Upper lobe of left lung (tissue), 6 donors: ENCODE data around the gene VPS26B. TPM values are rescaled to one million over a fixed set of nuclear protein-coding genes. Genes with fewer than 3 reads are reported as not detected.
"Not testable (repeated sequence)": the region's sequence is repeated elsewhere in the genome, so short reads cannot be mapped to it uniquely, and the experiment has no call there.

Experiments
- ATAC-seq, 2 donors: fragments of 200-7000 bp; cut with Tn5 transposase; one replicate each; pipeline ENCODE4 v1.9.1; 2022; ENCODE audit warnings: mild to moderate bottlenecking in 2 of 2, moderate library complexity in 2 of 2; ENCODE audit not compliant: low FRiP score in 2 of 2
- DNase-seq, 2 donors: peaks; one replicate each; pipeline ENCODE4 v3.0.0-alpha.2; 2019 to 2020
- H3K27ac ChIP-seq, 4 donors: fragments of 200-600 bp; sonication (generic); one replicate each; pipeline ENCODE4 v1.5.1; 2016 to 2019
- H3K27me3 ChIP-seq, 4 donors: fragments of 200-600 bp; sonication (generic); one replicate each; pipeline ENCODE4 v1.5.1; 2017 to 2019
- H3K36me3 ChIP-seq, 4 donors: fragments of 200-600 bp; sonication (generic); one replicate each; pipeline ENCODE4 v1.5.1; 2016 to 2019
- H3K4me1 ChIP-seq, 4 donors: fragments of 200-600 bp; sonication (generic); one replicate each; pipeline ENCODE4 v1.5.1; 2018 to 2019
- H3K4me3 ChIP-seq, 4 donors: fragments of 200-600 bp; sonication (generic); one replicate each; pipeline ENCODE4 v1.5.1; 2017 to 2019; ENCODE audit warnings: mild to moderate bottlenecking in 2 of 4, moderate library complexity in 1 of 4
- H3K9me3 ChIP-seq, 4 donors: fragments of 200-600 bp; sonication (generic); one replicate each; pipeline ENCODE4 v1.5.1; 2018 to 2019
- EP300 ChIP-seq, 4 donors: sonication (generic); formaldehyde crosslinking; IDR thresholded peaks; one replicate each; pipeline ENCODE4 v1.5.1; 2017; ENCODE audit warnings: antibody characterized with exemption in 4 of 4, control low read depth in 2 of 4
- POLR2A ChIP-seq, 4 donors: fragments of 450-650 bp; IDR thresholded peaks; one replicate each; pipeline ENCODE4 v1.5.1; 2016 to 2017; ENCODE audit warnings: antibody characterized with exemption in 4 of 4, mild to moderate bottlenecking in 2 of 4
- POLR2AphosphoS5 ChIP-seq, 2 donors: sonication (generic); formaldehyde crosslinking; IDR thresholded peaks; one replicate each; pipeline ENCODE4 v1.5.1; 2017; ENCODE audit warnings: antibody characterized with exemption in 2 of 2
- WGBS, 2 donors: methylation state at CpG; one replicate each; pipeline ENCODE4 v1.1.5; 2017 to 2018; 5-methylcytosine and 5-hydroxymethylcytosine counted together
- total RNA-seq, 6 donors: library from RNA; depleted of rRNA in 4 of 6; stranded (reverse); fragments of >200 nt in 4 of 6; gene quantifications; one replicate each; pipeline versions ENCODE4 v1.1.0 to v1.2.1, GENCODE V29; 2016 to 2021
- TF ChIP-seq, protein P1 (sequence below), 6 experiments: fragments of 450-650 bp in 4 of 6; fragments of 200-600 bp in 2 of 6; sonication (generic) in 2 of 6; IDR thresholded peaks; one replicate each; pipeline ENCODE4 v1.5.1; 2016 to 2019; ENCODE audit warnings: antibody characterized with exemption in 6 of 6
- donor health status: DM: no; HTN: no; CAD: no; lungs with moderate emphysema.
- donor health status: DM: no; HTN: yes; CAD: no; lungs with severe emphysema.

VPS26B gene
- 10 to 100 TPM; 27.2 to 42.6 (median 35.8) TPM for total RNA-seq

DNA sequence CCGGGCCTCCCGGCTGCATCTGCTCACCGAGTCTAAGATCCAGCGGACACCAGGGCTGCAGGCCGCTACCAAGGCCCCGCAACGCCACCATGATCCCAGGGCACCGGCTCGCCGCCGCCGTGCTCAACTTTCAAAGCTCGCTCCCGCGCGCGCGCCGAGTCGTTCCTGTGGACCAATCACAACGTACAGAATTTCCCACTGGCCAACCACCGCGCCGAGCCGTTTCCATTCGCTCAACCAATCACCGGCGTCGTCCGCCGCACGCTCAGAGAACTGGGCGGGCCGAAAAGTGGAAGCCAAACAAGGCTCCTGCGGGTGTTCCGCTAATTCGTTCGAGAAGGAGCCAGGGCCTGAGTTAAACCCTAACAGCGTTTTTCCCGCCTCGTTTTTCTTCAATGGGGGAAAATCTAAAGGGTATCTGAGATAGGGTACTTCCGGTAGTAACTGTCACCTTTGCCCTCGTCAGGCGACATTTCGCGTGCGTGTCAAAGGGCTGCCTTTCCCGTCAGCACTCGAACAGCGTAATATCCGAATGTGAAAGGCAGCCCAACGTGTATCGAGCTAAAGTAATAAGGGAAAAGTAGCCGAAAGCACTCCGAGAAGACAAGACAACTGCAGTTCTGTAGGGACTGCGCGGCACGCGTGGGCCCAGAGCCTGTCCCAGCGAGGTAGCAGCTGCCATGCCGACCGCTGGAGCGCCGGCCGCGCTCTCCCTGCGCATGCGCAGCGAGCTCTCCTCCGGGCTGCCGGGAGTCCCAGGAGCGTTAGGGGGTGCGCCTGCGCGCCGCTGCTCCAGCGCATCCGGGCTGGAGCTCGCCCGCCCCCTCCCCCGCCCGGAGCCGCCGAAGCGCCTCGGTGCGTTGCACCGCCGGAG lies at the start of gene VPS26B, which contains the start of gene NCAPD3:
VPS26B (plus strand) TSS at position 836 of the 874 bp plus-strand sequence. CDS start 452 bp downstream, outside the sequence.
NCAPD3 (minus strand) TSS at position 132 of the 874 bp plus-strand sequence; CDS start at position 91, 41 bp downstream.
- Histone ChIP-seq H3K4me1 (peaks cover 23 to 47% (median 30%) of the 10 kb centered on the region in 4 donors), H3K27me3 (no peaks in the 10 kb centered on the region), H3K36me3 (peaks cover 0 to 15% (median 4%) of the 10 kb centered on the region in 4 donors), H3K9me3 (no peaks in the 10 kb centered on the region), H3K4me3 (peak within 1 kb of the TSS; percentile 85 to 96 (median 93)), H3K27ac (peak within 1 kb of the TSS; percentile 89 to 92 (median 92))
- TF ChIP-seq EP300 (IDR thresholded peaks at IDR 0.05) (peak in 1 of 4 donors; percentile 33), POLR2A (IDR thresholded peaks at IDR 0.05) (peak; percentile 90 to 100 (median 98)), POLR2AphosphoS5 (IDR thresholded peaks at IDR 0.05) (peak; percentile 98 to 99)
- TF ChIP-seq, protein P1, sequence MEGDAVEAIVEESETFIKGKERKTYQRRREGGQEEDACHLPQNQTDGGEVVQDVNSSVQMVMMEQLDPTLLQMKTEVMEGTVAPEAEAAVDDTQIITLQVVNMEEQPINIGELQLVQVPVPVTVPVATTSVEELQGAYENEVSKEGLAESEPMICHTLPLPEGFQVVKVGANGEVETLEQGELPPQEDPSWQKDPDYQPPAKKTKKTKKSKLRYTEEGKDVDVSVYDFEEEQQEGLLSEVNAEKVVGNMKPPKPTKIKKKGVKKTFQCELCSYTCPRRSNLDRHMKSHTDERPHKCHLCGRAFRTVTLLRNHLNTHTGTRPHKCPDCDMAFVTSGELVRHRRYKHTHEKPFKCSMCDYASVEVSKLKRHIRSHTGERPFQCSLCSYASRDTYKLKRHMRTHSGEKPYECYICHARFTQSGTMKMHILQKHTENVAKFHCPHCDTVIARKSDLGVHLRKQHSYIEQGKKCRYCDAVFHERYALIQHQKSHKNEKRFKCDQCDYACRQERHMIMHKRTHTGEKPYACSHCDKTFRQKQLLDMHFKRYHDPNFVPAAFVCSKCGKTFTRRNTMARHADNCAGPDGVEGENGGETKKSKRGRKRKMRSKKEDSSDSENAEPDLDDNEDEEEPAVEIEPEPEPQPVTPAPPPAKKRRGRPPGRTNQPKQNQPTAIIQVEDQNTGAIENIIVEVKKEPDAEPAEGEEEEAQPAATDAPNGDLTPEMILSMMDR (IDR thresholded peaks at IDR 0.05): peak in 2 of 6 experiments; percentile 34 to 40
- WGBS, 2 donors: 0 to 1% methylated on average over 28 to 61 of the region's 89 CpGs
- ATAC-seq (peak; percentile 97), DNase-seq (peak; percentile 96 to 99)

DNA sequence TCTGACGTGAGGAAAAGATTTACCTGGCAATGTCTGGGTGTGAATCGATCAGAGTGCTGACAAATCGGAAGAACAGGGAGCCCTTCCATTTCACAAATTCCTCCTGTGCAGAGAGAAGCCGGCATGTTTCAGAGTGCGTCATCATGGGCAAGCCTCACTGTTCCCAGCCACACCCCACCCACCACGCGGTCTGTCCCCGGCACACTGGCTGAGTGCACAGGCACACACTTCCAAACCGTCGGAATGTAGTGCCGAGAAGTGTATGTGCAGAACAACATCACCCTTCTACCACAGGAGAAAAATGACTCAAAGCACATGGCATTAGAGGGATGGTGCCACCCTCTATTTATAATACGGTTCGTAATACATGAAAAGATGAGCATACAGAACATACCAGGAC lies 48.2 kb upstream of the VPS26B start:
- H3K36me3 ChIP-seq: peaks cover 0 to 67% (median 26%) of the 10 kb centered on the region in 4 donors
- H3K27ac ChIP-seq: no peak overlapping the region
- no peaks in the 10 kb centered on the region for H3K4me1 ChIP-seq
- no peaks in the 10 kb centered on the region for H3K27me3 ChIP-seq
- WGBS, 2 donors: 94 to 95% methylated on average over 13 of the region's 13 CpGs
- DNase-seq (no peak), ATAC-seq (no peak)
- no peak for TF ChIP-seq POLR2A (IDR thresholded peaks at IDR 0.05)
- TF ChIP-seq POLR2AphosphoS5 (IDR thresholded peaks at IDR 0.05): no peak
- TF ChIP-seq EP300 (IDR thresholded peaks at IDR 0.05): no peak
- TF ChIP-seq, protein P1 (IDR thresholded peaks at IDR 0.05): no peak
- no peak overlapping the region for H3K4me3 ChIP-seq
- H3K9me3 ChIP-seq: no peaks in the 10 kb centered on the region

DNA sequence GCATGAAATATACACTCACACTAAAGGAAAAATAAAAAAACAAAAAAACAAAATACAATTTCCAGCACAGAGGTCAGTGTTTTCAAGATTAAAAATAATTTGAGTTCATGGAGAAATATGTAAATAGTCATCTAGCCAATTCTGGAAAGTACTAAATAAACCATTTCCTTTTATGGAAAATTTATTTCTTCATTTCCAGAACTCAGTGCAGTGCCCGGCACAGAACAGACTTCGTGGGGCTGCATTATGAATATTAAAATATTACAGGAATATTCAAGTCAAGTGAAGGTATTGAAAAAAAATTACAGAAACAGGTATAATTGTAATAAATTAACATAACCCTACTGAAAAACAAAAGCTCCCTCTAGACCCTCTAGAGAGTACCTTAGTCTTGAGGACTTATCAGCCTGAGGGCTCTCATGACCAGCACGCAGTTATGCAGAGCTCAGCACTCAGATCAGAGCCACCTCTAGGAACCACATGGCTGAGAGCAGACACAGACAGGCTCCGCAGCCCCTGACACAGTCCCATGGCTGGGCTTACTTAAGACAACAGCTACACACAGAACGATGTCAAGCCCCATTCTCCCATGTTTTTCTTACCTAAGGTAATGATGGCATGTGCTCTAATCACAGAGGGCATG lies 46.3 kb upstream of the VPS26B start:
- Histone ChIP-seq H3K4me1 (no peaks in the 10 kb centered on the region), H3K27me3 (no peaks in the 10 kb centered on the region), H3K27ac (no peak overlapping the region), H3K36me3 (peaks cover 0 to 60% (median 20%) of the 10 kb centered on the region in 4 donors), H3K4me3 (no peak overlapping the region), H3K9me3 (no peaks in the 10 kb centered on the region)
- TF ChIP-seq, protein P1 (IDR thresholded peaks at IDR 0.05): no peak
- TF ChIP-seq POLR2A (IDR thresholded peaks at IDR 0.05) (no peak), EP300 (IDR thresholded peaks at IDR 0.05) (no peak)
- no peak for DNase-seq
- ATAC-seq: no peak
- 72 to 78% methylated on average over 5 of the region's 5 CpGs for WGBS, 2 donors

DNA sequence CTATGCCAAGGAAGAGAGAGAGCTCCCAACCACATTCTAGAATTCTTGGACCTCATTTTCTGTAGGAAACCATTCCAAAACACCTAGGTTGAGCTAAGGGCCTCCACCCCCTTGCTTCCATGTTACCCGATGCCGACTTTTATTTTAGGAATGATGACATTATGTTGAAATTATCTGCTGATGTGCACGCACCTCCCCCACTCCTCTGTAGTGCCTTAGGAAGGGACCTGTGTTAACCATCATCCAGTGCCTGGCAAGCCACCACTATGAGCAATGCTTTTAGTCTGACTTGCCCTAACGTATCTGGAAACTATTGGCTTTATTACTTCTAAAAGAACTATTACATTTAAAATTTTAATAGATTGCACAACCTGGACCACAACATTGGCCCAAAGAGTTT lies 42.8 kb upstream of the VPS26B start:
- no peaks in the 10 kb centered on the region for H3K27me3 ChIP-seq
- H3K4me3 ChIP-seq: no peak overlapping the region
- WGBS, 2 donors: 99 to 100% methylated on average over 4 of the region's 4 CpGs
- no peaks in the 10 kb centered on the region for H3K9me3 ChIP-seq
- DNase-seq (no peak), ATAC-seq (peak in 1 of 2 donors; percentile 32)
- H3K27ac ChIP-seq: no peak overlapping the region
- H3K36me3 ChIP-seq: peaks cover 4 to 47% (median 15%) of the 10 kb centered on the region in 4 donors
- no peaks in the 10 kb centered on the region for H3K4me1 ChIP-seq
- TF ChIP-seq, protein P1 (IDR thresholded peaks at IDR 0.05): no peak
- no peak for TF ChIP-seq POLR2AphosphoS5 (IDR thresholded peaks at IDR 0.05)
- TF ChIP-seq EP300 (IDR thresholded peaks at IDR 0.05): no peak
- no peak for TF ChIP-seq POLR2A (IDR thresholded peaks at IDR 0.05)

DNA sequence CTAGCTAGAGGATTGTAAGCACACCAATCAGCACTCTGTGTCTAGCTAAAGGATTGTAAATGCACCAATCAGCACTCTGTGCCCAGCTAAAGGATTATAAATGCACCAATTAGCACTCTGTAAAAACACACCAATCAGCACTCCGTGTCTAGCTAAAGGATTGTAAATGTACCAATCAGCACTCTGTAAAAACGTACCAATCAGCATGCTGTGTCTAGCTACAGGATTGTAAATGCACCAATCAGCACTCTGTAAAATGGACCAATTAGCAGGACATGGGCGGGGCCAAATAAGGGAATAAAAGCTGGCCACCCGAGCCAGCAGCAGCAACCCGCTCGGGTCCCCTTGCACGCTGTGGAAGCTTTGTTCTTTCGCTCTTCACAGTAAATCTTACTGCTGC lies 36.4 kb upstream of the VPS26B start:
- not testable (repeated sequence) for H3K27ac ChIP-seq, H3K4me1 ChIP-seq, ATAC-seq, H3K9me3 ChIP-seq, H3K4me3 ChIP-seq, H3K27me3 ChIP-seq, DNase-seq
- peaks cover 14 to 66% (median 40%) of the 10 kb centered on the region in 4 donors for H3K36me3 ChIP-seq
- WGBS, 2 donors: 95 to 98% methylated on average over 8 of the region's 8 CpGs
